HG03095 (cell line): ENCODE measurements around the gene GTF3C2.
"Not testable (repeated sequence)": the region's sequence is repeated elsewhere in the genome, so short reads cannot be mapped to it uniquely, and the experiment has no call there.

Experiments used
- ATAC-seq: cut with Tn5 transposase; IDR thresholded peaks from one replicate; pipeline ENCODE4 v1.9.1; 2021; ENCODE audit warnings: moderate library complexity; ENCODE audit not compliant: unreplicated experiment

The GTF3C2 gene

GRCh38 chr2:27375513-27376099 lies 19.0 kb upstream of the GTF3C2 start:
- no peak for ATAC-seq

- ATAC-seq: no peak
Observed at GRCh38 chr2:27373567-27373966, 17.0 kb upstream of the GTF3C2 start.

GRCh38 chr2:27372937-27373336 lies 16.4 kb upstream of the GTF3C2 start:
- no peak for ATAC-seq

- no peak for ATAC-seq
Observed at GRCh38 chr2:27370816-27371620, 14.5 kb upstream of the GTF3C2 start.

- peak; percentile 87 for ATAC-seq
Observed at GRCh38 chr2:27370026-27370815, 13.7 kb upstream of the GTF3C2 start, which contains the start of the genes EIF2B4 and SNX17. TSS of gene EIF2B4 (minus strand) at chr2:27370338. CDS start at chr2:27370314, 24 bp downstream. TSS of gene SNX17 (plus strand) at chr2:27370616. CDS start at chr2:27370744, 128 bp downstream.

- ATAC-seq: peak; percentile 15
Observed at GRCh38 chr2:27369471-27370025, 13.0 kb upstream of the GTF3C2 start.

GRCh38 chr2:27363933-27364332 lies 7.4 kb upstream of the GTF3C2 start:
- no peak for ATAC-seq

- ATAC-seq: no peak
Observed at GRCh38 chr2:27362678-27363420, 6.3 kb upstream of the GTF3C2 start.

- peak; percentile 31 for ATAC-seq
Observed at GRCh38 chr2:27356056-27356381, 545 bp downstream of the GTF3C2 start.

GRCh38 chr2:27354597-27354927 lies 2.0 kb downstream of the GTF3C2 start:
- ATAC-seq: no peak

- no peak for ATAC-seq
Observed at GRCh38 chr2:27353762-27354596, 2.6 kb downstream of the GTF3C2 start.

- ATAC-seq: not testable (repeated sequence)
Observed at GRCh38 chr2:27353386-27353761, 3.2 kb downstream of the GTF3C2 start.

- ATAC-seq: no peak
Observed at GRCh38 chr2:27351802-27352598, 4.6 kb downstream of the GTF3C2 start.

GRCh38 chr2:27350106-27350693 lies 6.4 kb downstream of the GTF3C2 start:
- no peak for ATAC-seq

GRCh38 chr2:27347641-27348040 lies 8.9 kb downstream of the GTF3C2 start:
- ATAC-seq: no peak

- no peak for ATAC-seq
Observed at GRCh38 chr2:27336173-27336572, 20.4 kb downstream of the GTF3C2 start.

- no peak for ATAC-seq
Observed at GRCh38 chr2:27335311-27335710, 21.3 kb downstream of the GTF3C2 start.

- ATAC-seq: no peak
Observed at GRCh38 chr2:27324720-27325119, 31.8 kb downstream of the GTF3C2 start.
